DMS153 treated with DMSO at 0.1 percent for 48 hours (cell line): Measurements from ENCODE around the gene PTH1R.

Experiments used
- DNase-seq: peaks from one replicate; lab custom pipeline; 2025; ENCODE audit not compliant: unreplicated experiment; lab: John Stamatoyannopoulos, UW

PTH1R gene

DNA sequence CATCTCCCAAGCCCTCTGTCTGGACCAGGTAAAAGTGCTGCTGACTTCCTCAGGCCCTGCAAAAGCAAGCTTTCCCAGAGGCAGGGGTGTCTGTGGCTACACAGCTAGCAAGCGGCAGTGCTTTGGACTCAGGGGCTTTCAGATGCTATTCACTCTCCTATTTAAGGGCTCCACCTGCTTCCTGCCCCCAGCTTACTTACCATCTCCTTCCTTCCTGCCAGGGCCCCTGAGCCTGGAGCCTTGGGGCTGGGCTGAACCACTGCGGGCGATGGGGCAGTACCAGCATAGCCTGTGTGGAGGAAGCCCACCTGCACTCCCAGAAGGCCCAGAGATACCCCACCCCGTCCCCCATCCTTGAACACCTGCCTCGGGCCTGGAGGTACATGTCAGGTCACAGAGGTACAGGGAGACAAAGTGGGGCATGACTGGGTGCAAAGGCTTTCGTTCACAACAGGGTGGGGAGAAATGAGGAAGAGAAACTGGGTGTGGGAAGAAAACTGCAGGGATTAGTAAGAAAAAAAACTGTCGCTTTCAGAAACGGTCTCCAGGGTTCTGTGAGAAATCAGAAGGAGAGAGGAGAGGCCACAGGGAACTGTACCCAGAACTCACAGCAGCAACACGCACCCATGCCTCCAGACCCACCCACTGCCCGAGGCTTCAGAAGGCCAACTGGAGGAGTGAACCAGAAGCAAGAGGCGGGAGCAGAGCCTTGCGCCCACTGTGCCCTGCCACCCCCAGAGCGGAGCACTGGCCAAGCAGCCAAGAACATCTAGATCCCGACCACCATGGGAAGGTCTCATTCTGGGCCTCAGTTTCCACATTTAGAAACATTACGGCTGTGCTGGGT, 49.6 kb downstream of the PTH1R start:
- DNase-seq: no peak

DNA sequence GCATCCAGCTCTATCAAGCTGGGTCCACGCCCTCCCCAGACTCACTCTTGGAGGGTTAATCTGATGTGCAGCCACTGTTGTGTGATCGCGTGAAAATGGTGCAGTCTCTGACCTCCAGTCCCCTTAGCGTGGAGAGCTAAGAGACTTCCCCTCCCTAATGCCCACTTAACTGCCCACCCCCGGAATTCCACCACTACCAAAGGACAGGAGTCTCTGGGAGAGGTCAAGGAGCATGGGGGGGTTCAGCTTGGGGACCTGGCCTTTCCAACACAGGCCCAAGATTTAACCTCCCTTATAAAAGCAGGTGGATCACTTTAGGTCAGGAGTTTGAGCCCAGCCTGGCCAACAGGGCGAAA, 50.2 kb downstream of the PTH1R start:
- DNase-seq: no peak

DNA sequence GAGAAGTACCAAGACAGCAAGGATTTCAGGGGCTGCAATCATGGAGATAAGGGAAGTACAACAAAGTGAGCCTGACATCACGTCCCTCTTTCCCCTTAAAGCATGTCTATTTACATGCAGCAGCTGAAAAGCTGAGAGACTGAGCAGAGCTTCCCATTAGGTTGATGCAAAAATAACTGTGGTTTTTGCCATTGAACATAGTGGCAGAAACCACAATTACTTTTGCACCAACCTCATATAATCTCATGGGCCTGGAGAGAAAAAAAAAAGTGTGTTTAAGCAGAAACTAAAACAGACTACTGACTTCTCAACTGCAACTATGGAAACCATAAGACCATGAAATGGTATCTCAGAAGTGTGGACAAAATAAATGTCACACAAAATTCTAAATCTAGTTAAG, 50.8 kb downstream of the PTH1R start:
- no peak for DNase-seq

DNA sequence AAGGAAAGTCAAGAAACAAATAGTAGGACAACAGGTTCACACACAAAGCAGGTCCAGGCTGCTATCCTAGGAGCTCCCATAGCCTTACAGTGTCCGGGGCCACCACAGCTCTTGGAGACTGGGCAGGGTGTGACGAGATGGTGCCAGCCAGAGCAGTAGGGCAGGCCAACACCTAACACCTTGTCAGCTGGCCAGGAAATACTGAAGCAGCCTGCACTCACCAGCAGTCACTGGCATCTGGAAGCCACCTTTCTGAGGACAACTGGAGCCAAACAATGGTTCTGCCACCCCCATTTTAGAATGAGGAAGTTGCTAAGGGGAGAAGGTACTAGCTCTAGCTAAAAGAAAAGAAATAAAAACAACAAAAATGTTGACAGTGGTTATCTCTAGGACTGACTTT, 51.8 kb downstream of the PTH1R start:
- no peak for DNase-seq

DNA sequence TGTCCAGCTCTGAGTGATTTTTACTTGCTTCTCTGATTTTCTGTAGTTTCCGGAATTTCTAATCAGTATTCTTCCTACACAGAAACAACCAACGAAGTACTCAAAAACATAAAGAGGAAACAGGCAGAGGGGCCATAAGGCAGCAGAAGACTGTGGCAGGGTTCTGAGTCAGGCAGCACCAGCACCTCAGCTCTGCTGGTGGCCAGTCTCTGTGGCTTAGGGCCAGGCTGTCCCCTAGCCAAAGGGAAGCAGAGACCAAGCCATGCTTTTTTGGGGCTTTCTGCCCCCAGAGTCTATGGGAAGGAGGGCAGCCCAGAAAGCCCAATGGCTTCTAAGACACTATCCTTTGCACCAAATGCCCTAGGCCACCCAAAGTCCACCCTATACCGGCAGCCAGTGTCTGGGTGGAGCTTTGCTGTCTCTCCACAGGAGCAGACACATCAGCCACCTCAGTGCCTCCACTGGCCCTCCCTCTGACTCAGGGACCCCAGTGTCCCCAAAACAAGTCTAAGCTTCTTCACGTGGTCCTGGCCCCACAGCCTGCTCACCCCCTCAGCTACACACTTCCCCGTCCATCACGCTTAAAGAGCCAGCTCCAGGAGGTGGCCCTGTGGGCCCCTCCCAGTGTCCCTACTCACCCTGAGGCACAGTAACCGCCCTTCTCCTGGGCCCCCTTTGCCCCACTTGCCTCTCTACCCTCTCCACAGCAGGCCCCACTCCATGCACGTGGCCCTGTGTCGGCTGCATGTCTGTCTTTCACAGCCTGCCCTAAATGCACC, 52.8 kb downstream of the PTH1R start:
- no peak for DNase-seq

DNA sequence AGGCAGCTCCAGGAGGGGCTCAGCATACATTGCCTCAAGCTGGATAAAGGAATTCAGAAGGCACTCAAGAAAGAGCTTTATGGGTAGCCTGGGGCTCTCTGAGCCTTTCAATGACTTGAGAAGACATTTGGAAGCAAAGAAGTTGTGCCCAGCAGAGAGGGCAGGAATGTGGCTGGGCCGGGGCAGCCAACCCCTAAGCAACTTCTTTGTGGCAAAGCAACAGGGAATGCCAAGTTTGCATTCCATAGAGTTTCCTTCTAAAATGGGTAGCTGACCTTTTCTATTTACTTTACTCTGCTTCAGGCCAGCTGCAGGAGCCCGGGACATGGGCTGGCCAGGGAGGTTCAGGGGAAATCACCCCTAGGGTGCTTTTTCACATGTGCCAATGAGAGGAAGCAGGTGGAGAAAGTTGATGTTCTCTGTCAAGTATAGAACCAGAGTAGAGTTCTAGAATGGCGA, 53.5 kb downstream of the PTH1R start:
- DNase-seq: no peak

DNA sequence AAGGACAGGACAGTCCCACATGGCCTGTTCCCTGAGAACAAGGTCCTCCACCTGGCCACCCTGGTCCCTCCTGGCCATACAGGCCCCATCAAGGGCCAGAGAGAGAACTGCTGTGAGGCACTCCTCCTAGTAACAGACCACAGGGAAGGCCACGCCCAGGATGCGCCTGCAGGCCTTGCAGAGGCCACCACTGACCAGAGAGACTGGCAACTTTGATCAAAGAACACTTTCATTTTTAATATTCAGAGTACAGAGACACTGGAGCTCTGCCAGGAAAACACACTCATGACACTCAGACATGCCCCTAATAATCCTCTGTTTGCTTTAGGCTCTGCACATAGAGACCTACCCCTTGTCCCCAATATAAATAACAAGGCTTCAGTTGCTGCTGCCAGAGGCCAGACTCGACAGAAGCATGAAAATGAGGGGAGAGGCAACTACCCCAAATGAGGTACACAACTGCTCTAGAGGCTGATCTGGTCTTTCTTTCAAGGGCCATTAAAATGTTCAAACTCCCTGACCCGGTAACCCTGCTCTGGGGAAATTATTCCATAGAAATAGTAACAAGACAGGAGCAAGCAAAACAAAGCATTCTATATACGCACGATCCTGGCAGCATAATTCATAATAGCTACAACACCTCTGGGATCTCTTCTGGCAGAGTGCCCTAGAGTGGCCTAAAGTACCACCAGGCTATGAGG, 54.3 kb downstream of the PTH1R start:
- peak; percentile 10 for DNase-seq

DNA sequence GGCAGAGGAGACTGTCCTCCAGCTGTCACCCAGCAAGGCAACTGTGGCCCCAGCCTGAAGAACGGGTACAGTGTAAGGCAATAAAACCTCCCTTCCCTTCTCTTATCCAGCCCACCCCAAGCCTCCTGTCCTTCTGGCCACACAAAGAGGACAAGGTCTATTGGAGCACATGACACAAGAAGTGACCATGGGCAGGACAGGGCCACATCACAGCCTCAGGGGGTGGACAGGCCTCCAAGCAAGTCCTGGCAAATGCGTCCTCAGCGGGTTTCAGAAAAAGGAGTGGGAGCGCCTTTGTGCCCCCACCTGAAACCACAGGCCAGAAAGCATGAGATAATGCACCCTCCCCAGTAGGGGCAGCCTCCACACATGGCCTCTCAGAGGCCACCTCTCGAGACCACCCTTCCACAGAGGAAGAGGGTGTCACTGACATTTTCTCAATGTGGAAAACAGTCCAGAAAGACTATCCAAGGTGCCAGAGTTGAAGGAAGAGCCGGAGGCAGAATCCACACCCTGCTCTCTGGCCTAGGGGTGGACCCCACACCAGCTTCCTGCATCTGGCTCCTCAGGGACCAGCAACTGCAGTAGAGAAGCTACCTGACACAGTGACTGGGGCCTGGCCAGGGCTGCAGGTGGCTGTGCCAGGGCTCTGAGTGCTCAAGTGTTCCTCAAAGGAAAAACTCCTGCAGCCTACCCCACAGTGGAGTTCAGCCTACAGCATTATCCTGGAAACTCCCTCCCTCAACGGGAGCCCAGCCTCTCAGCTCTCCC, 55.1 kb downstream of the PTH1R start:
- DNase-seq: no peak

DNA sequence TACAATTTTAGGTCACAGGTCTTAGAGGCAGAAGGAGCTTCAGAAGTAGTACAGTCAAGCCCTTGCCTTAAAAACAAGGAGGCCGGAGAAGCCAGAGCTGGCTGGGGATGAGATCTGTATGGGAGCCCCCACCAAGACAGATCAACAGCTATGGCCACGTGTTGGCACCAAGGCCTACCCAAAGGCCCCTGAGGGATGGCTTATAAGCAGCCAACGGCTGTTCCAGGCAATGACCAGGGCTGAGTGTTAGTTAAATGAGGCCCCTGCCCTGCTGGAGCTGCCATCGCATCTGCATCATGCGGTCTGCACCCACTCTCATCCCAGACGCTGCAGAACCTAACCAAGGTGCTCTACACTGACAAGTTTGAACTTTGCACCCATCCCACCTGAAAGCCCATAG, 55.7 kb downstream of the PTH1R start:
- DNase-seq: no peak

DNA sequence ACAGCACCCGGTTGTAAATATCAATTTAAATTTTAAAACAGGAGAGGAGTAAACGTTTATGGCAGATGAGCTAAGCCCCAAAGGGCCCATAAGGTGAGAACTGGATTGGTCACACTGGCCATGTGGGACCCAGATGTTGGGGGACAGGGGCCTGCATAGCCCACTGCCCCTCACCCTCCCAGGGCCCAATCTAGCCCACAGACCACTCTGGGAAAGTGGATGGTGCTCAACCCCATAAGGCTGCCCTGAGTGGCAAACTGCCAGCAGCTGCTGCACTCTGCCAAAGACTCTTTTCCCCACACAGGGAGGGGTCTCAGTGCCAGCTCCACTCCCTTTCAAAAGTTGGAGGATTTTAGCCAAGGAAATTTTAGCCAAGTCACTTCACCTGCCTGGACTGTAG, 56.6 kb downstream of the PTH1R start:
- no peak for DNase-seq

DNA sequence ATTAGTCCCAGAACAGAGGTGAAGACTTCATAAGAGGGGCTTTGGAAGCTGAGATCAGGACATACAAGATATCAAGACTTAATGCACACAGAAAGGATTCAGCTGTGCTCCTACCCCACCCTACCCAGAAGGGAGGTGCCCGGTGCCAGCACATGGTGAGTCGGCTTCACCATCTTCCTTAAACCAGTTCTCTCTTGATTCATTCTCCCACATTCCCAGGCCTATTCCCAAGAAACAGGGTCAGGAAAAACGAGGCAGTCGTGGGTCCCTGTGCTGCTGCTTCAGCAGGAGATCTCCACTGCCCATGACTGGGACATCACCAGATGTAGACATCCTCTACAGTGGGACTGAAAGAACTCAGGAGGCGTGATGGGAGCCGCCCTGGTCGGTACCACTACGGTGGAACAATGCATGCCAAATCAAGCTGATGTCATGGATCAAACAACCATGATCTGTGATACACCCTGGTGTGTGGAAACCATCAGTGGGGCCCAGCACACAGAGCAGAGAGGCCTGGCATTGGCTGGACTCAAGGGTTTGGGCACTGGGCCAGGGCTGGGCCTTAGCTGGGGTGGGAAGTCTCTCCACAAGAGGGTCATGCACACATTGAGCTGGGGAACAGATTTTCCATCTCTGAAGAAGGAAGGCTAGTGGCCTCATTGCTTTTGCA, 57.1 kb downstream of the PTH1R start:
- no peak for DNase-seq

DNA sequence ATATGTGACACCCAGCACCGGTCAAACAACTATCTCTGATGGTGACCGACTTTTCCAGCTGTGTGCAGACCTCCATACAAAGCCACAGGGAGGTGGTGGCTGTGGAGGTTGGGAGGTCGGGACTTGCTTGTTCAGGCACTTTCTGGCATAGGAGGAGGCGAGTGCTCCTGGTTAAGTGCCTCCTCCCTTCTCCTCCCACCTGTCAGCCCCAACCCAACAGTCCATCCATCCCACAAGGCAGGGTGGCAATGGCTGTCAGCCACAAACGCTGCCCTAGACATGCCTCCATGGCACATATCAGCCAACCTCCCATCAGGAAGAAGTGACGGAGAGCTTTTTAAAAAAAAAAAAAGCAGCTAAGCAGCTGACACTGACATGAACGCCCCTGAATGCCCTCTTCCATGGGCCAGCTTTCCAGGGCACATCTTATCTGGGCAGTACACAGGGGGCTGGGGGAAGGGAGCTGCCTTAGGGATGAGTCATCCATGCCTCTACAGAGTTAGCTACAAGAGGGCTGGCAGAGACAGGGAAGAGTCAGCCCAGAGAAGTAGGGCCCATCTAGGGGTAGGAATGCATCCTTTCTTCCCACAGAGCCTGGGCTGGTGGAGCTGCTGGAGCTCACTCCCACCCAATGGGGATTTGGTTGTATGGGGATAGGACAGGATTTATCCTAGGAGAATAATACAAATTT, 57.8 kb downstream of the PTH1R start:
- no peak for DNase-seq

DNA sequence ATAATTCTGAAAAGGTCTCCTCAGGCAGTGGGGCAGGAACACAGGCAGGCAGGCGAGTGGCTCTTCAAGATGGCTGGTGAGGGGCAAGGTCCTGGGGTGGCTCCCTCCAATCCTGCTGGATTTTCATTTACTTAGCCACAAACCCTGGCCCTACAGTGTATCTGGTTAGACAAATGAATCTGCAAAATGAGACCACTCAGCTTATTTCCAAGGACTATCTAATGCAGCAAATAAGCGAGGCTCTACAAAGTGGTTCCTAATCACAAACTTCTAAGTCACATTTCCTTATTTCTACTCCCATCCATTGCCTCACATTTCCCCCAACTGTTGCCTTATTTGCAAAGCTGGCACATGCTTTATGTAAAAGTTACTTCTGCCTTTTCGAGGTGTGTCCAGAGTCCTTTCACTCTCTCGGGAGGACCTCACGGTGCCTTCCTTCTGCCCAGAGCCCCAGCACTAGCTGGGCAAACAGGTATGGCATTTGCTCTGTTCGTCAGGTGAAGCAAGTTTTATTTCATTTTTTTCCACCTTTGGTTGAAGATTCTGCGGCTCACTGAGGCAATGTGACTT, 58.6 kb downstream of the PTH1R start:
- no peak for DNase-seq

DNA sequence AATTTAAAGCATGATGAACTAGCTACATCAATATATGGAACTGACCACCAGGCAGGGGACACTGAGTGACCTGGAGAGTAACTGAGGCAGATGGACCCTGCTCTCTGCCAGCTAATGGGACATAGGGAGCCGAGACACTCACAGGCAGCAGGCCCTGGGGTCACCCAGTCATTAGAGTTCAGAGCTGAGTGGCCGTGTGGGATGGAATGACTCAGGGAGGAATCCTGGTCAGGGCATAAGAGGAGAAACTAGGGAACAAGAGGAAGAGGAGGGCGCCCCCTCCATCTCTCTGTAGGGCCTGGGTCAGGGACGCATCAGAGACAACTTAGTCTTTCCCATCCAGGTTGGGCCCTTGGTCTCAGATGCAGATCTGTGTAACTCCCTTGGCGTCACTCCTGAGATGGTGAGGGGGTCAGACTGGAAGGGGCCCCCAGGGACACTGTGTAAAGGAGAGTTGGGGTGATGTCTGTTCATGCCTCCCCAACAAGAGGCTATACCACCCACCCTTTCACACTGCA, 59.3 kb downstream of the PTH1R start:
- no peak for DNase-seq

DNA sequence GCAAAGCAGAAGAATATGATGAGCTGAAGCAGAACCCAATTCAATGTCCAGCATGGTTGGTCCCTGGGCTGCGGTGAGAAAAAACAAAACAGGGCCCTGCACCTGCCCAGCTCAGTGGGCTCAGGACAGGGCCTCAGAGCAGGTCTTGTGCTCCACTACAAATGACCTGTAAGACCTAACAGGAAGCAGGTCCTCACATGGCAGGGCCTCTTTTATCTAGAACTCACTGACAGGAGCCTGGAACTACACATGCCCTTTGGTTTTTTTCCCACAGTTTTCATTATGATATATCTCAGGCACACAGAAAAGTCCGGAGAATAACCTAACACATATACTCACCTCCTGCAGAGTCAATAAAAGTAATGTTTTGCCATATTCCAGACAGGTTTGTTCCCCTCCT, 60.6 kb downstream of the PTH1R start:
- no peak for DNase-seq

DNA sequence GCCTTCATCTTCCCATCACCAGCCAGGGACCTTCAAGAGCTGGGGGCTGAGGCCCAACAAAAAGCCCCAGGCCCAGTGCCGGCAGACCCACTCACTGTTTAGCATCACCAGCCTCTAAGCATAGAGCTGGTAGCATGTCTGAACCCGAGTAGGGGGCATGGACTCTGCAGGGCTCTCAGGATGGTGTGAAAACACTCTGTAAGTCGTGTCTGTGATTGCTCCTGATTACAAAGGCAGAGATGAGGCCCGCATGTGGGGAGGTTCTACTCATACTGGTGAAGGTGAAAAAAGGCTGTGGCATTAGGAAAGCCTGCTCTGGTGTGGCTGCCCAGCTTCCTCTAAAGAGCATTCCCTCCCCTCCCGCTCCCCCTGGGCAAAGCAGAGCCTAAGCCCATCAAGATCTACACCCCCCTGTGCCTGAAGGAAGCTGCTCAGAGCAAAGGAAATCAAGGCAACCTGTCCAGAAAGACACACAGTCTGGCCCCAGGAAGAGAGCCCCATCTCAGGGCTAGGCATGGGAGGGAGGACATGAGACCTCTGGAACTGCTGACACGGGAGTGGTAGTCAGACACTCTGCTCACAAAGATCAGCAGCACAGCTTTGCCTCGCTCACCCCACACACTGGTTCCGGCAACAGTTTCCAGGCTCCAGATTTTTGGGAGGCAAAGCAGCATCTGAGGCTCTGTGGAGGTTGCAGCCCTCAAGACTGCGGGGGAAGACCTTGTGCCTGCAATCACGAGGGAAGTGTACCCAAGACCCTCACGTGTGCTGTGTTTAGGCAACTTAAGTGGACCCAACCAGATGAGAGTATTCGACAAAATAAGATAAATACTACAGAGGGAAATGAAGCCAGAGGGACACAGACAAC, 62.3 kb downstream of the PTH1R start:
- no peak for DNase-seq

DNA sequence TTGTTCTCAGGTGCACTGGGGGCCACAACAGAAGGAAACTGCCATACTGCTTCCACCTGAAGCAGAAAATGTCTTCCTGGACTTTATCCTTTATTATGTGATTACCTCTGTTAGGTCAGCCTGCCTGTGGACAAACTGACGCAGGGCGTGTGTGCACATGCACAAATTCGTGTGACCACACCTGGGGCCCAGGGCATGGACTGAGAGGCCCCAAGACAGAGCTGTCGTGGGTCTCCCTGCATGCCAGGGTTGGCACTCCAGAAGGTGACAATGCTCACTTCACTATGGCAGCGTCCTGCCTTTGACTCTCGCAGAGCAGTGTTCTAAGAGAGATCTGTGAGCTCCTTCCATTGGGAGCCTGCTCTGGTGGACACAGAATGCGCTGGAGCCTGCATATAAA, 64.6 kb downstream of the PTH1R start:
- DNase-seq: no peak

DNA sequence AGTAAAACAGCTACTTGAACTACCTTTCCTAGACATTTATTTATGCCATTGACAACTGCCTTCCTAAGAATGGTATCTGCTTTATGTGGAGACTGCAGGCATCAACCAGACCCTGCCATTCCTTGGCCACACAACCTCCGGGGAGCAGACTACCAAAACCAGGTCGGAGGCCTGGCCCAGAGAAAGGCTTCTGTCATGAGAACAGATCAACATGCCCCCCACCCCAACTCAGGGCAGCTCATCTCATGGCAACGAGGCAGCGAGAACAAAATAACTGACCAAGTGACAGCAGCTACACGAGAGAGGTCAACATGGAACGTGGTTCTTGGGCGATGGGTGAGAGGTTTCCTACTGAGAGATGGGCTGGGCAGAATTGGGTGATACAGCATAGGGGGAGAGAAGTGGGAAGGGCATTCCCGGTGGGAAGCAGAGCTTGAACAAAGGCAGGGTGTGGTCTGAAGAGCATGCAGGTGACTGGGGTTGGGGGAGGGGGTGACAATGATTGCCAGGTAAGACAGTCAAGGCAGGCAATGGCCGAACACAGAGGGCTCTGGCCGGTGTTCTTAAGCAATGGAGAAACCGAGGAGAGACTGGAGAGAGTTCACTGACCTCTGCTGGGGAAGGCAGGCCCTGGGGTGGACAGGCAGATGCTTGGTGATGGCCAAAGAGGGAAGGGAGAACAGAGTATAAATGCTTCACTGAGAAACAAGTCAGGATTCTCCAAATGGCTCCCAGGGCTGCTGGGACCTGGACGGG, 65.1 kb downstream of the PTH1R start:
- DNase-seq: no peak
